ENCODE results near the gene USF2.

USF2 gene

GRCh38 chr19:35303357-35303915, 34.7 kb downstream of the USF2 start:
- no peak for DNase-seq

DNA sequence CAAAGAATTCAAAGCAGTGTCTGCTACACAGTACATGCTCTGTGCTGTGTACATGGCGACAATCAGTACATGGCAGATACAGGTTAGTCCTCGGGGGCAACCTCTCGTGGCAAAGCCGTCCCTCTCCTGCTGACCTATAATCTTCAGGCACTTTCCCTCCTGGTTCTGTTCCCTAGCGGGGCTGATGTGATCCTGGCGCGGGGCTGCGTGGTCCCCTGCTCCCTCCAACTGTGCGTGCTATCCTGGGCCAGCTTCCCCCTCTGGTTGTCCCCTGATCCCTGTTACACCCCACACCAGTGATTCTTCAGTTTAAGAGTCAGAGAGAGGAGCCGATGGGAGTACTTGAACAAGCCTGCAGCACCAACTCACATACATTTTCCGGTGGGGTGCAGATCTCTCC, 35.3 kb downstream of the USF2 start:
- no peak for DNase-seq

- DNase-seq = no peak
Observed at GRCh38 chr19:35305181-35305580, 36.4 kb downstream of the USF2 start.

DNA sequence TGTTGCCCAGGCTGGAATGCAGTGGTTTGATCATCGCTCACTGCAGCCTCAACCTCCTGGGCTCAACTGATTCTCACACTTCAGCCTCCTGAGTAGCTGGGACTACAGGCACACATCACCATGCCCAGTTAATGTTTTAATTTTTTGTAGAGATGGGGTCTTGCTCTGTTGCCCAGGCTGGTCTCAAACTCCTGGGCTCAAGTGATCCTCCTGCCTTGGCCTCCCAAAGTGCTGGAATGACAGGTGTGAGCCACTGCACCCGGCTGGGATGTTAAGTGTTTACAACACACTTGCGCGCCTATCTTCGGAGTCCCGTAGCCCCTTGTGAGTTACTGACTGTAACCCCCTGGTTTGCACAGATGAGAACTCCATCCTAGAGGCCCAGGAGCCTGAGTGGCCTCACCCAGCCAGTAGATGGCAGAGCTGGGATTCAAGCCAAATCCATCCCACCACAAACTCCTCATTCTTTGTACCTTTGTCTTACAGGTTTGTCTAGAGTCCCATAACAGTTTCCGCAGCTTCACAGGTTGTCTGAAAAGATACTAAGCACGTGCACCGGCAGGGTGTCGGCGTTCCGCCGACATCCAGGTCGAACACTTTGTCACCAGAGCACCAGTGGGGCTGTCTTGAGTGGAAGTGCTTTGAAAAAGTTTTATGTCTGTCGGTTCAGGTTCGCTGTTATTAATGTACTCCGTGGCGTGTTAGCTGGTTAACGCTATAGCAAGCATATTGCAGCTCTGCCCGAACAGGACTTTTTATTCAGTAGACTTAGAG, 37.9 kb downstream of the USF2 start:
- no peak for DNase-seq

DNA sequence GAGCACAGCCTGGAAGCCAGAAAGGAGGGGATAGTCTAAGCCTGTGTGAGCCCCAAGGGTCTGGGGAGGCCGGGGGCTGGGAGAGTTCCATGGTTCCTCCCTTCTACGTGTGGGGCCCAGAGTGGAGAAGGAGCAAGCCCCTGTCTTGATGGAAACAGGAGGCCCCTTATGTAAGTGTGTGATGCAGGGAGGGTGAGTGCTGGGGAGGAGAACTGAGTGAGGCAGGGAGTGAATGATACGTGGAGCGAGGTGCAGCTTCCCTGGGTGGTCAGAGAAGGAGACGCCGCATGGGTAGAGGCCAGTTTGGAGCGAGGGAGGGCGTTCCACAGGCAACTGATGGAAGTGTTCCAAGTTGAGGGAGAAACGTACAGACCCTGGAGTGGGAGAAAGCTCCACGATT, 39.2 kb downstream of the USF2 start:
- no peak for DNase-seq

DNA sequence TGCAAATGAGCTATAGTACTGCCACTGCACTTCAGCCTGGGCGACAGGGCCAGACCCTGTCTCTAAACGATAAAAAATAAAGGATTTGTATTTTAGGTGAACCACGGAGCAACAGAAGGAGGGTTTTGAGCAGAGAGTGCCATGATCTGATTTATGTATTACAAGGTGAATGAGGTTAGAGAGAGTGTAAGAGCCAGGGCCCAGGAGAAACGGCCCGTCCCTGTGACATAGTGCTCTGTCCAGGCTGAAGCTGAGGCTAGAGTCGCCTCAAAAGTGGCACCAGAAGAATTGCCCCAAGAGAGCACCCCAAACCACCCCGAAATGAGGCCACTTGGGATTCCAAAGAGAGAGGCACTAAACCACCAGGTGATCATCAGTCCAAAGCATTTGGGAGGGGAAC, 40.1 kb downstream of the USF2 start:
- no peak for DNase-seq

DNA sequence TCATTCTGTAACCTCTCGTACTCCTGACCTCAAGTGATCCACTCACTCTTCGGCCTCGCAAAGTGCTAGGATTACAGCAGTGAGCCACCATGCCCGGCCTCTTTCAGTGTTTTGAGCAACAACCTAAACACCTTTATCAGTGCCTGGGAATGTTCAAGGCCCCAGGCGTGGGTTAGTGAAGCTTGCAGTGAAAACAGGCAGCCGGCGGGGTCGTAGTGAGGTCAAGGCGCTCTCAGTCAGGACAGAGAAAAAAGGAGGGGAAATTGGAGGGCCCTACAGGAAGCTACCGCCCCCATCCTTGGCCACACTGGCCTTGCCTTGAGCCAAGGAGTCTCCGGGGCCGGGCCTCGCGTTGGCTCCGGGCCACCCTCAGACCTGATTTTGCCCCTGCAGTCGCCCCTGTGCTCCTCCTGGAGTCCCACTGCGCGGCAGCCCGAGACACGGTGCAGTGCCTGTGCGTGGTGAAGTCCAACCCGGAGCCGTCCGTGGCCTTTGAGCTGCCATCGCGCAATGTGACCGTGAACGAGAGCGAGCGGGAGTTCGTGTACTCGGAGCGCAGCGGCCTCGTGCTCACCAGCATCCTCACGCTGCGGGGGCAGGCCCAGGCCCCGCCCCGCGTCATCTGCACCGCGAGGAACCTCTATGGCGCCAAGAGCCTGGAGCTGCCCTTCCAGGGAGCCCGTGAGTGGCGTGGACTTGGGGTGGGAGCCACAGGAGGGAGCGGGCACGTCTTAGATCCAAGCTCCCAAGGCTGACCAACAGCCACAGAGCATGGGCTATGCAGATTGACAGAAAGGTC, 40.9 kb downstream of the USF2 start:
- no peak for DNase-seq

DNA sequence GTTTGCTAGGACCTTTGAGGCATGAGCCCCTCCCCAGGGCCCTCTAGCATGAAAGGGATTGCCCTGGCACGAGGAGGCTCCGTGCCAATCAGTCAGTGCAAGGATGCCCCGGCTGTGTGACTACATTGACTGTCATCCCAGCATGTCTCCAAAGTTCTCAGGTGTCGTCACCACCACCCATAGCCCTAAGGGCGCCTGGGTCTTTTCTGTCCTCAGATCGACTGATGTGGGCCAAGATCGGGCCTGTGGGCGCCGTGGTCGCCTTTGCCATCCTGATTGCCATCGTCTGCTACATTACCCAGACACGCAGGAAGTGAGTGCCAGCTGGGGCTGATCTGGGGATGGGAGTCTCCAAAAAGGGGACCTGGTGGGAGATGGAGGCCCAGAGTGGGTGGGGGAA, 41.6 kb downstream of the USF2 start:
- no peak for DNase-seq

GRCh38 chr19:35310811-35311465, 42.2 kb downstream of the USF2 start:
- DNase-seq = no peak

GRCh38 chr19:35311901-35312665, 43.3 kb downstream of the USF2 start:
- DNase-seq = no peak

DNA sequence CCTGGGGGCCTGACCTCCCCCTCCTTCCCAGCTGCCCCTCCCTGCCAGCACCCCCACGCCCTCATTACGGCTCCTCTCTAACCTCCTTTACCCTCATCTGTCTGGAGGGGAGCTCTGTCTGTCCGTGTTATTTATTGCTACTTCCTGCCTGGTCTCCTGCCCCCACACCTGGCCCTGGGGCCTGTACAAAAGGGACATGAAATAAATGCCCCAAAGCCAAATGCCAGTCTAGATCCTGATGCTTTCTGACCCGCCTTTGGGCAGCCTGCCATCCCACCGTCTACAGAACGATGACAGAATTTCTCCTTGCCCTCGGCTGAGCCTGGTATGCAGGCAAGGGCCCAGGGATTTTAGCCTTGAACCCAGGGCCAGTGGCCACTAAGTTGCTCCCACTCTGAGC, 44.8 kb downstream of the USF2 start:
- DNase-seq = no peak

DNA sequence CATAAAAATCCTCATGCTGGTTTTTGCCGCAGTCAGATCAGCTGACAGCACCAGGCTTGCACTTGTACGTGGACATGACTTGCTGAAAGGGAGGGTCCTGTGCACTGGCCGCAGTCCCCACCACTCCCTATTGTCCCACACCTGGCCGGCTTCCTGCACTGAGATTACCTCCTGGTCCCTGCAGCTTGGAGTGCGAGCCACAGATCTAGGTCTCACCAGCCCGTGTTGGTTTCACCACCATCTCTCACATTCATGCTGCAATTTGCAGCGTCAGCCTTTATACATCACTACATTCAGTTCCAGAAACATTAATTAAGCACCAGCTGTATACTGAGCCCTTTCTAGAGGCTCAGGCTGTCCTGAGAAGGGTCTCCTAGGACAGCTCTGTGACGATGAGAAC, 45.3 kb downstream of the USF2 start:
- no peak for DNase-seq

GRCh38 chr19:35314858-35315470, 46.2 kb downstream of the USF2 start:
- DNase-seq = no peak

- no peak for DNase-seq
Observed at GRCh38 chr19:35315883-35316282, 47.1 kb downstream of the USF2 start.

- DNase-seq = no peak
Observed at GRCh38 chr19:35316560-35316959, 47.8 kb downstream of the USF2 start.

DNA sequence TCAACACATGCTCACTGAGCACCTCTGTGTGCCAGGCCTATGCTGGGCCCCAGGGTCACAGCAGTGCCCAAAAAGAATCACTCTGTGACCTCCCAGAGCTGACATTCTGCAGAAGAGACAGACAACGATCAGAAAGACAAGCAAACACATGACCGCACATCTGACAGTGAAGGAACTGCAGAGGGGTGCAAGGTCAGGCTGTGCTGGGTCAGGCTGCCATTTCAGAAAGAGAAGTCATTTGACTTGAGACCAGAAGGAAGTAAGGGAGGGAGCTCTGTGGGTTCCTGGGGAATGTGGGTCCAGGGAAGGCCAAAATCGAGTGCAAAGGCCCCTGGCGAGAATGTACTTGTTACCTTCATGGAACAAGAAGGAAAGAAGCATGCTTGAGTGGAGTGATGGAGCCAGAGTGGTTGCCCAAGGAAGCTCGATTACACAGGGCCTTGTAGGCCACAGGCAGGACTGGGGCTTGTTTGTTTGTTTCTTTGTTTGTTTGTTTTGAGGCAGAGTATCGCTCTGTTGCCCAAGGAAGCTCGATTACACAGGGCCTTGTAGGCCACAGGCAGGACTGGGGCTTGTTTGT, 48.8 kb downstream of the USF2 start:
- DNase-seq = no peak

DNA sequence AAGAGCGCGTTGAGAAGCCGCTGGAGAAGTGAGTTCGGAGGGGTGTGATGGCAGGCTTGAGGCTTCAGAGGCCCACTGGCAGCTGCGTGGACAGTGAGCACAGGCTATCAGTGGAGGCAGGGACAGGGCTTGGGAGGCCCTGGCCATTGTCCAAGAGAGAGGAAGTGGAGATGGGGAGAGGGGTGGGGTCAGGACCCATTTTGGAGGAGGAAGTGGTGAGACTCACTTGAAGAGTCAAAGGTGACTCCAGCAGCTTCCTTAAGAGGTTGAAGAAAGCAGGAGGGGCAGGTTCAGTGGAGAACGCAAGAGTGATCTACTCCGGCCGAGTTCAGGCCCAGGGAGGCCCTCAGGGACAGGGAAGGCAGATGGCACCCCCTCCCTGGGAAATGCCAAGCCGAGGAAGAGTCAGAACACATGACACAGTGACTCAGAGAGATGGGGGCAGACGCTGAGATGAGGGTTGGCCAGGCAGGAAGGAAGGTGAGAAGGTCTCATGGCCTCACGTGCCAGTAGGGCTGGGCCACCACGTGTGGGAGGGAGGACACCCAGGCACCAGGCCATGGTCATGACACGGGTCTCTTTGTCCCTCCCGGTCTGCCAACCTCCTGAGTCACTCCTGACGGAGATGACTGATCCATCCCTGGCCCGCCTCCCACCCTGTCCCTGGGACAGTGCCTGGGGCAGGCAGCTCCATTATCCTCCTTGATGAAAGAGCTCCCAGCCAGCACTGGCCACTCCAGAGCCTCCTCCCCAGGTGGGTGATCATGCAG, 50.1 kb downstream of the USF2 start:
- no peak for DNase-seq

- DNase-seq = no peak
Observed at GRCh38 chr19:35320065-35320713, 51.4 kb downstream of the USF2 start.

DNA sequence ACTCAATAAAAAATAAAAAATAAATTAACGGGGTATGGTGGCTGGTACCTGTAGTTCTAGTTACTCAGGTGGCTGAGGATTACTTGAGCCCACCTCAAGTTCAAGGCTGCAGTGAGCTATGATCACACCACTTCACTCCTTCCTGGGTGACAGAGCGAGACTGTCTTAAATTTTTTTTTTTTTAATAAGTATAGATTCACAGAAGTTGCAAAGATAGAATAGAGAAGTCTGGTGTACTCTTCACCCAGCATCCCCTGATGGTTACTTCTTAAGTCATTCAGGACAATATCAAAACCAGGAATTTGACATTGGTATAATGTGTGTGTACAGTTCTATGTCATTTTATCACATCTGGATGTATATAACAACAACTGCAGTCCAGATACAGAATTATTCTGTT, 52.5 kb downstream of the USF2 start:
- no peak for DNase-seq

GRCh38 chr19:35322014-35322413, 53.3 kb downstream of the USF2 start:
- no peak for DNase-seq

- no peak for DNase-seq
Observed at GRCh38 chr19:35327642-35328041, 58.9 kb downstream of the USF2 start.

Data from activated naive CD4-positive, alpha-beta T cell (primary cell).